Suprapubic skin (tissue), 3 donors: Measurements from ENCODE around the gene UTF1.

Experiments
- EP300 ChIP-seq: sonication (generic); formaldehyde crosslinking; IDR thresholded peaks from one replicate; pipeline ENCODE4 v1.6.1; 2017; ENCODE audit warnings: antibody characterized with exemption
- TF ChIP-seq, protein P1 (sequence below), 2 donors: fragments of 200-600 bp in 1 of 2; fragments of 450-650 bp in 1 of 2; sonication (generic) in 1 of 2; IDR thresholded peaks; one replicate each; pipeline ENCODE4 v1.5.1; 2016 to 2019; ENCODE audit warnings: antibody characterized with exemption in 2 of 2, mild to moderate bottlenecking in 1 of 2, moderate library complexity in 1 of 2

DNA sequence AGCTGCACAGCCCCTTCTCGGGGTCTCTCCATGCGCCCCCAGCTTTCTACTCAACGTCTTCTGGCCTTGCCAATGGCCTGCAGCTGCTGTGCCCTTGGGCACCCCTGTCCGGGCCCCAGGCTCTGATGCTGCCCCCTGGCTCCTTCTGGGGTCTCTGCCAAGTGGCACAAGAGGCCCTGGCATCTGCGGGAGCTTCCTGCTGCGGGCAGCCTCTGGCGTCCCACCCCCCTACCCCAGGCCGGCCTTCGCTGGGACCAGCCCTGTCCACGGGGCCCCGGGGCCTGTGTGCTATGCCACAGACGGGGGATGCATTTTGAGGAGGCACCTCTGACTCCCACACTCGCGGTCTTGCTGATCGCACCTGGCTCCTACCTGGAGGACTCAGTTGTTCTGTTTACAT, 10.0 kb downstream of the UTF1 start:
- TF ChIP-seq, protein P1, sequence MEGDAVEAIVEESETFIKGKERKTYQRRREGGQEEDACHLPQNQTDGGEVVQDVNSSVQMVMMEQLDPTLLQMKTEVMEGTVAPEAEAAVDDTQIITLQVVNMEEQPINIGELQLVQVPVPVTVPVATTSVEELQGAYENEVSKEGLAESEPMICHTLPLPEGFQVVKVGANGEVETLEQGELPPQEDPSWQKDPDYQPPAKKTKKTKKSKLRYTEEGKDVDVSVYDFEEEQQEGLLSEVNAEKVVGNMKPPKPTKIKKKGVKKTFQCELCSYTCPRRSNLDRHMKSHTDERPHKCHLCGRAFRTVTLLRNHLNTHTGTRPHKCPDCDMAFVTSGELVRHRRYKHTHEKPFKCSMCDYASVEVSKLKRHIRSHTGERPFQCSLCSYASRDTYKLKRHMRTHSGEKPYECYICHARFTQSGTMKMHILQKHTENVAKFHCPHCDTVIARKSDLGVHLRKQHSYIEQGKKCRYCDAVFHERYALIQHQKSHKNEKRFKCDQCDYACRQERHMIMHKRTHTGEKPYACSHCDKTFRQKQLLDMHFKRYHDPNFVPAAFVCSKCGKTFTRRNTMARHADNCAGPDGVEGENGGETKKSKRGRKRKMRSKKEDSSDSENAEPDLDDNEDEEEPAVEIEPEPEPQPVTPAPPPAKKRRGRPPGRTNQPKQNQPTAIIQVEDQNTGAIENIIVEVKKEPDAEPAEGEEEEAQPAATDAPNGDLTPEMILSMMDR (IDR thresholded peaks at IDR 0.05), result no peak
- no peak for TF ChIP-seq EP300
